ENCODE measurements around the gene PAMR1. TPM values are rescaled to one million over a fixed set of nuclear protein-coding genes. Genes with fewer than 3 reads are reported as not detected.

The PAMR1 gene
- total and polyA plus RNA-seq, 10 of the 15 experiments (the other 5 are each of a cell fraction or from before 2014, with no cell fraction given), result 0.04 TPM; not detected in 9

DNA sequence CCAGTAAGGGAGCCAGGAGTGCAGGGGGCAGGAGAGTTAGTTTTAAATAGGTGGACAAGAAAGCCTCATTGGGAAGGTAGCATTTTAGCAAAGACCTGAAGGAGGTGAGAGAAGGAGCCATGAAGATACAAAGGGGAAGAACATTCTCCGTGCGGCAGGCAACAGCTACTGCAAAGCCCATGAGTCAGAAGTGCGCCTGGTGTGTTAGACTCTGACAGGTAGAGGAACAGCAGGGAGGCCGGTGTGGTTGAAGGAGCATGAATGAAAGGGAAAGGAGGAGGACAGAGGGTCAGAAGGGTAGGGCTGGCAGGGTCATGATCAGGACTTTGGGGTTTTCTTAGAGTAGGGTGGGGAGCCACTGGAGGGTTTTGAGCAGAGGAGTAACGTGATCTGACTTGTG is 34.5 kb upstream of the PAMR1 start:
- SMC1A ChIA-PET (ENCODE audit: uncharacterized antibody, unreplicated experiment), result no interaction called here
- H3K9ac ChIP-seq (ENCODE audit: control insufficient read depth, insufficient read depth, low read length), result no peak overlapping the region
- H3K79me2 ChIP-seq (ENCODE audit: control insufficient read depth, insufficient read depth, low read length), result no peaks in the 10 kb centered on the region
- no peak overlapping the region for H3K4me2 ChIP-seq (ENCODE audit: control insufficient read depth, insufficient read depth)
- peaks cover 0 to 1% of the 10 kb centered on the region in 2 experiments; a peak in 3 of 4 replicates for H3K27me3 ChIP-seq (replicated peaks in 1 of 2; ENCODE audit: control insufficient read depth in 2 of 2, insufficient read depth in 2 of 2, low read length in 1 of 2)
- POLR2A ChIA-PET, result no interaction called here
- no peaks in the 10 kb centered on the region for H3K4me1 ChIP-seq (ENCODE audit: control insufficient read depth, insufficient read depth, low read length)
- no peak for ATAC-seq
- in situ Hi-C loops (cut with MboI), result no loop called here
- RAD21 ChIA-PET (ENCODE audit: unreplicated experiment), result no interaction called here
- intact Hi-C loops (cut with micrococcal nuclease; ENCODE audit: unreplicated experiment), result no loop called here
- H3K9me3 ChIP-seq (replicated peaks; ENCODE audit: control insufficient read depth, insufficient read depth, low read length), result no peaks in the 10 kb centered on the region
- no TSS peak for BruUV-seq (replicated peaks)
- H3K27ac ChIP-seq (ENCODE audit: control insufficient read depth, insufficient read depth), result no peak overlapping the region
- FAIRE-seq, result no peak
- WGBS (ENCODE audit: insufficient coverage, insufficient replicate concordance, low lambda C conversion rate, missing lambda C conversion rate), result 38% methylated on average over 5 of the region's 5 CpGs
- CTCF ChIA-PET, result no interaction called here
- H3K4me3 ChIP-seq, result no peak overlapping the region
- DNase-seq (ENCODE audit: low read depth, low spot score), result no peak
- H3K36me3 ChIP-seq (ENCODE audit: control insufficient read depth in 2 of 2, insufficient read depth in 2 of 2, low read length in 1 of 2), result no peaks in the 10 kb centered on the region
- no peak for TF ChIP-seq ETV6 (conservative IDR thresholded peaks at IDR 0.05 in 1 of 2, IDR thresholded peaks at IDR 0.05 in 1 of 2; ENCODE audit: borderline replicate concordance in 1 of 2, low read depth in 1 of 2)
- TF ChIP-seq RELA (IDR thresholded peaks at IDR 0.05; ENCODE audit: borderline replicate concordance, partially characterized antibody), result no peak
- TF ChIP-seq, protein P1, sequence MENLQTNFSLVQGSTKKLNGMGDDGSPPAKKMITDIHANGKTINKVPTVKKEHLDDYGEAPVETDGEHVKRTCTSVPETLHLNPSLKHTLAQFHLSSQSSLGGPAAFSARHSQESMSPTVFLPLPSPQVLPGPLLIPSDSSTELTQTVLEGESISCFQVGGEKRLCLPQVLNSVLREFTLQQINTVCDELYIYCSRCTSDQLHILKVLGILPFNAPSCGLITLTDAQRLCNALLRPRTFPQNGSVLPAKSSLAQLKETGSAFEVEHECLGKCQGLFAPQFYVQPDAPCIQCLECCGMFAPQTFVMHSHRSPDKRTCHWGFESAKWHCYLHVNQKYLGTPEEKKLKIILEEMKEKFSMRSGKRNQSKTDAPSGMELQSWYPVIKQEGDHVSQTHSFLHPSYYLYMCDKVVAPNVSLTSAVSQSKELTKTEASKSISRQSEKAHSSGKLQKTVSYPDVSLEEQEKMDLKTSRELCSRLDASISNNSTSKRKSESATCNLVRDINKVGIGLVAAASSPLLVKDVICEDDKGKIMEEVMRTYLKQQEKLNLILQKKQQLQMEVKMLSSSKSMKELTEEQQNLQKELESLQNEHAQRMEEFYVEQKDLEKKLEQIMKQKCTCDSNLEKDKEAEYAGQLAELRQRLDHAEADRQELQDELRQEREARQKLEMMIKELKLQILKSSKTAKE (IDR thresholded peaks at IDR 0.05; ENCODE audit: low read depth, poor library complexity, severe bottlenecking), result no peak
- no peak for TF ChIP-seq IRF4 (IDR thresholded peaks at IDR 0.05; ENCODE audit: low read depth, low read length)
- TF ChIP-seq, protein P2, sequence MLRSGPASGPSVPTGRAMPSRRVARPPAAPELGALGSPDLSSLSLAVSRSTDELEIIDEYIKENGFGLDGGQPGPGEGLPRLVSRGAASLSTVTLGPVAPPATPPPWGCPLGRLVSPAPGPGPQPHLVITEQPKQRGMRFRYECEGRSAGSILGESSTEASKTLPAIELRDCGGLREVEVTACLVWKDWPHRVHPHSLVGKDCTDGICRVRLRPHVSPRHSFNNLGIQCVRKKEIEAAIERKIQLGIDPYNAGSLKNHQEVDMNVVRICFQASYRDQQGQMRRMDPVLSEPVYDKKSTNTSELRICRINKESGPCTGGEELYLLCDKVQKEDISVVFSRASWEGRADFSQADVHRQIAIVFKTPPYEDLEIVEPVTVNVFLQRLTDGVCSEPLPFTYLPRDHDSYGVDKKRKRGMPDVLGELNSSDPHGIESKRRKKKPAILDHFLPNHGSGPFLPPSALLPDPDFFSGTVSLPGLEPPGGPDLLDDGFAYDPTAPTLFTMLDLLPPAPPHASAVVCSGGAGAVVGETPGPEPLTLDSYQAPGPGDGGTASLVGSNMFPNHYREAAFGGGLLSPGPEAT (IDR thresholded peaks at IDR 0.05; ENCODE audit: low read depth), result no peak
- TF ChIP-seq HDAC6 (IDR thresholded peaks at IDR 0.05; ENCODE audit: unreplicated experiment), result no peak
- TF ChIP-seq SMAD5 (IDR thresholded peaks at IDR 0.05; ENCODE audit: low read depth), result no peak
- TF ChIP-seq NFXL1 (IDR thresholded peaks at IDR 0.05; ENCODE audit: borderline replicate concordance), result no peak
- TF ChIP-seq POLR2A (IDR thresholded peaks at IDR 0.05; ENCODE audit: low read depth, low read length), result no peak
- TF ChIP-seq POLR2AphosphoS5 (IDR thresholded peaks at IDR 0.05; ENCODE audit: low read length), result no peak
- TF ChIP-seq, protein P3, sequence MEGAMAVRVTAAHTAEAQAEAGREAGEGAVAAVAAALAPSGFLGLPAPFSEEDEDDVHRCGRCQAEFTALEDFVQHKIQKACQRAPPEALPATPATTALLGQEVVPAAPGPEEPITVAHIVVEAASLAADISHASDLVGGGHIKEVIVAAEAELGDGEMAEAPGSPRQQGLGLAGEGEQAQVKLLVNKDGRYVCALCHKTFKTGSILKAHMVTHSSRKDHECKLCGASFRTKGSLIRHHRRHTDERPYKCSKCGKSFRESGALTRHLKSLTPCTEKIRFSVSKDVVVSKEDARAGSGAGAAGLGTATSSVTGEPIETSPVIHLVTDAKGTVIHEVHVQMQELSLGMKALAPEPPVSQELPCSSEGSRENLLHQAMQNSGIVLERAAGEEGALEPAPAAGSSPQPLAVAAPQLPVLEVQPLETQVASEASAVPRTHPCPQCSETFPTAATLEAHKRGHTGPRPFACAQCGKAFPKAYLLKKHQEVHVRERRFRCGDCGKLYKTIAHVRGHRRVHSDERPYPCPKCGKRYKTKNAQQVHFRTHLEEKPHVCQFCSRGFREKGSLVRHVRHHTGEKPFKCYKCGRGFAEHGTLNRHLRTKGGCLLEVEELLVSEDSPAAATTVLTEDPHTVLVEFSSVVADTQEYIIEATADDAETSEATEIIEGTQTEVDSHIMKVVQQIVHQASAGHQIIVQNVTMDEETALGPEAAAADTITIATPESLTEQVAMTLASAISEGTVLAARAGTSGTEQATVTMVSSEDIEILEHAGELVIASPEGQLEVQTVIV (IDR thresholded peaks at IDR 0.05; ENCODE audit: borderline replicate concordance, partially characterized antibody), result no peak
- no peak for TF ChIP-seq EP300 (IDR thresholded peaks at IDR 0.05; ENCODE audit: borderline replicate concordance in 1 of 2, control insufficient read depth in 1 of 2, low read depth in 2 of 2, low read length in 2 of 2)
- TF ChIP-seq TCF3 (IDR thresholded peaks at IDR 0.05; ENCODE audit: borderline replicate concordance, insufficient read depth, low read depth, low read length), result no peak
- no peak for TF ChIP-seq ZSCAN29 (IDR thresholded peaks at IDR 0.05)
- TF ChIP-seq NR2C1 (IDR thresholded peaks at IDR 0.05), result no peak
- no peak for TF ChIP-seq GATAD2B (conservative IDR thresholded peaks at IDR 0.05; ENCODE audit: low read depth)
- TF ChIP-seq NRF1 (conservative IDR thresholded peaks at IDR 0.05; ENCODE audit: low read depth, low read length), result no peak
- H2AFZ ChIP-seq (ENCODE audit: control insufficient read depth, low read depth, low read length), result no peak overlapping the region
- H4K20me1 ChIP-seq (ENCODE audit: control insufficient read depth, insufficient read depth), result no peaks in the 10 kb centered on the region
